Effector memory CD4-positive, alpha-beta T cell (primary cell): ENCODE results near the gene MAP4.
"Not testable (repeated sequence)": the region's sequence is repeated elsewhere in the genome, so short reads cannot be mapped to it uniquely, and the experiment has no call there.

Experiments used
- DNase-seq, 3 donors: peaks; one replicate each; pipeline ENCODE4 v3.0.0-alpha.2; 2020
- H3K27ac ChIP-seq: 2 replicates; pipeline ENCODE4 v1.7.0; 2013; ENCODE audit warnings: mild to moderate bottlenecking, low read length, moderate library complexity; ENCODE audit not compliant: insufficient read depth, poor library complexity, severe bottlenecking
- H3K27me3 ChIP-seq: replicated peaks from 2 replicates; pipeline ENCODE4 v1.7.0; 2013; ENCODE audit warnings: mild to moderate bottlenecking, low read length; ENCODE audit not compliant: insufficient read depth, control insufficient read depth, poor library complexity, severe bottlenecking
- H3K36me3 ChIP-seq: 2 replicates; pipeline ENCODE4 v1.7.0; 2013; ENCODE audit warnings: mild to moderate bottlenecking, low read length, moderate library complexity; ENCODE audit not compliant: control insufficient read depth, insufficient read depth
- H3K4me1 ChIP-seq: 2 replicates; pipeline ENCODE4 v1.7.0; 2013; ENCODE audit warnings: low read length, mild to moderate bottlenecking; ENCODE audit not compliant: control insufficient read depth, insufficient read depth, poor library complexity, severe bottlenecking
- H3K4me3 ChIP-seq: 2 replicates; pipeline ENCODE4 v1.7.0; 2013; ENCODE audit warnings: low read length, low read depth, mild to moderate bottlenecking; ENCODE audit not compliant: insufficient read depth, poor library complexity, severe bottlenecking
- H3K9me3 ChIP-seq: 2 replicates; pipeline ENCODE4 v1.7.0; 2013; ENCODE audit warnings: mild to moderate bottlenecking, low read length, moderate library complexity; ENCODE audit not compliant: control insufficient read depth

MAP4 gene

GRCh38 chr3:47890126-47890827 is 125.9 kb downstream of the MAP4 start:
- Histone ChIP-seq H3K4me3 (no peak overlapping the region), H3K9me3 (no peaks in the 10 kb centered on the region), H3K36me3 (peaks cover 10% of the 10 kb centered on the region), H3K27ac (no peak overlapping the region), H3K27me3 (no peaks in the 10 kb centered on the region), H3K4me1 (no peaks in the 10 kb centered on the region)
- no peak for DNase-seq

GRCh38 chr3:47888986-47889757 is 127.0 kb downstream of the MAP4 start:
- Histone ChIP-seq H3K27me3 (no peaks in the 10 kb centered on the region), H3K9me3 (no peaks in the 10 kb centered on the region), H3K4me1 (no peaks in the 10 kb centered on the region), H3K4me3 (no peak overlapping the region), H3K36me3 (peaks cover 10% of the 10 kb centered on the region), H3K27ac (no peak overlapping the region)
- no peak for DNase-seq

GRCh38 chr3:47887991-47888390 is 128.2 kb downstream of the MAP4 start:
- not testable (repeated sequence) for H3K4me1 ChIP-seq, H3K27me3 ChIP-seq, H3K9me3 ChIP-seq, H3K36me3 ChIP-seq, H3K4me3 ChIP-seq, H3K27ac ChIP-seq, DNase-seq

GRCh38 chr3:47885168-47885567 is 131.0 kb downstream of the MAP4 start:
- no peak overlapping the region for H3K4me3 ChIP-seq
- no peak for DNase-seq
- H3K36me3 ChIP-seq, result peaks cover 3% of the 10 kb centered on the region
- H3K27me3 ChIP-seq, result no peaks in the 10 kb centered on the region
- H3K27ac ChIP-seq, result no peak overlapping the region
- H3K9me3 ChIP-seq, result no peaks in the 10 kb centered on the region
- no peaks in the 10 kb centered on the region for H3K4me1 ChIP-seq

- Histone ChIP-seq H3K27me3 (no peaks in the 10 kb centered on the region), H3K36me3 (peaks cover 3% of the 10 kb centered on the region), H3K4me1 (no peaks in the 10 kb centered on the region), H3K27ac (no peak overlapping the region), H3K4me3 (no peak overlapping the region), H3K9me3 (no peaks in the 10 kb centered on the region)
- no peak for DNase-seq
Measured at GRCh38 chr3:47884603-47885002, 131.6 kb downstream of the MAP4 start.

- Histone ChIP-seq H3K36me3 (no peaks in the 10 kb centered on the region), H3K27ac (no peak overlapping the region), H3K27me3 (no peaks in the 10 kb centered on the region), H3K4me3 (no peak overlapping the region), H3K9me3 (no peaks in the 10 kb centered on the region), H3K4me1 (no peaks in the 10 kb centered on the region)
- DNase-seq, result no peak
Measured at GRCh38 chr3:47882338-47882737, 133.9 kb downstream of the MAP4 start.

GRCh38 chr3:47877719-47878118 is 138.5 kb downstream of the MAP4 start:
- no peak for DNase-seq
- Histone ChIP-seq H3K36me3 (peaks cover 9% of the 10 kb centered on the region), H3K27me3 (no peaks in the 10 kb centered on the region), H3K9me3 (no peaks in the 10 kb centered on the region), H3K4me1 (no peaks in the 10 kb centered on the region), H3K4me3 (no peak overlapping the region), H3K27ac (no peak overlapping the region)

GRCh38 chr3:47877290-47877689 is 138.9 kb downstream of the MAP4 start:
- peaks cover 9% of the 10 kb centered on the region for H3K36me3 ChIP-seq
- no peak overlapping the region for H3K27ac ChIP-seq
- no peaks in the 10 kb centered on the region for H3K27me3 ChIP-seq
- no peak overlapping the region for H3K4me3 ChIP-seq
- H3K4me1 ChIP-seq, result no peaks in the 10 kb centered on the region
- no peaks in the 10 kb centered on the region for H3K9me3 ChIP-seq
- no peak for DNase-seq

- no peak overlapping the region for H3K27ac ChIP-seq
- DNase-seq, result no peak
- no peaks in the 10 kb centered on the region for H3K4me1 ChIP-seq
- H3K9me3 ChIP-seq, result no peaks in the 10 kb centered on the region
- H3K27me3 ChIP-seq, result no peaks in the 10 kb centered on the region
- peaks cover 29% of the 10 kb centered on the region for H3K36me3 ChIP-seq
- no peak overlapping the region for H3K4me3 ChIP-seq
Measured at GRCh38 chr3:47874913-47875312, 141.3 kb downstream of the MAP4 start.

GRCh38 chr3:47874438-47874837 is 141.8 kb downstream of the MAP4 start:
- Histone ChIP-seq H3K4me3 (no peak overlapping the region), H3K36me3 (peaks cover 34% of the 10 kb centered on the region), H3K4me1 (no peaks in the 10 kb centered on the region), H3K27me3 (no peaks in the 10 kb centered on the region), H3K27ac (no peak overlapping the region), H3K9me3 (no peaks in the 10 kb centered on the region)
- no peak for DNase-seq
